Caco-2 (cell line): Measurements from ENCODE around the gene NEDD8. TPM values are rescaled to one million over a fixed set of nuclear protein-coding genes. Genes with fewer than 3 reads are reported as not detected.

Experiments used
- total RNA-seq: library from RNA; stranded (reverse); gene quantifications from 2 replicates; pipeline ENCODE4 v1.2.3, GENCODE V29; 2022

Gene NEDD8
- total RNA-seq, 1 experiment from 2014 or later = 210 TPM

Other genes with a start within 250 kb of the NEDD8 start
- gene DHRS4L2, start 243.4 kb downstream of the NEDD8 start, total RNA-seq = 7.2 and 7.8 TPM in 2 replicates
- 0.88 and 1.00 TPM in 2 replicates for gene CARMIL3, start 180.4 kb downstream of the NEDD8 start, total RNA-seq
- not detected in 2 replicates for gene CPNE6, start 160.8 kb downstream of the NEDD8 start, total RNA-seq
- gene PCK2, start 138.1 kb downstream of the NEDD8 start, total RNA-seq = 132 and 146 TPM in 2 replicates
- 58.1 and 65.9 TPM in 2 replicates for gene DCAF11, start 117.6 kb downstream of the NEDD8 start, total RNA-seq
- gene NRL, start 117.4 kb downstream of the NEDD8 start, total RNA-seq = 2.1 and 2.3 TPM in 2 replicates
- gene FITM1, start 101.7 kb downstream of the NEDD8 start, total RNA-seq = 0.39 and 0.44 TPM in 2 replicates
- 130 and 141 TPM in 2 replicates for gene PSME1, start 96.2 kb downstream of the NEDD8 start, total RNA-seq
- 31.1 and 32.4 TPM in 2 replicates for gene EMC9, start 90.8 kb downstream of the NEDD8 start, total RNA-seq
- 142 and 145 TPM in 2 replicates for gene PSME2, start 85.8 kb downstream of the NEDD8 start, total RNA-seq
- 72.2 and 77.6 TPM in 2 replicates for gene RNF31, start 84.9 kb downstream of the NEDD8 start, total RNA-seq
- 54.1 and 55.4 TPM in 2 replicates for gene IRF9, start 71.1 kb downstream of the NEDD8 start, total RNA-seq
- gene REC8, start 60.3 kb downstream of the NEDD8 start, total RNA-seq = 8.4 and 10.6 TPM in 2 replicates
- gene IPO4, start 43.6 kb downstream of the NEDD8 start, total RNA-seq = 85.4 and 95.8 TPM in 2 replicates
- gene TM9SF1, start 36.9 kb downstream of the NEDD8 start, total RNA-seq = 41.9 and 47.1 TPM in 2 replicates
- not detected in 2 replicates for gene TSSK4, start 26.7 kb downstream of the NEDD8 start, total RNA-seq
- gene CHMP4A, start 18.9 kb downstream of the NEDD8 start, total RNA-seq = 57.7 and 58.7 TPM in 2 replicates
- 19.6 and 20.5 TPM in 2 replicates for gene MDP1, start 16.3 kb downstream of the NEDD8 start, total RNA-seq
- gene GMPR2, start 562 bp upstream of the NEDD8 start, total RNA-seq = 76.9 and 80.1 TPM in 2 replicates
- gene TINF2, start 10.3 kb upstream of the NEDD8 start, total RNA-seq = 33.4 and 34.4 TPM in 2 replicates
- 5.9 and 6.1 TPM in 2 replicates for gene TGM1, start 30.8 kb upstream of the NEDD8 start, total RNA-seq
- 27.1 and 30.4 TPM in 2 replicates for gene RABGGTA, start 39.2 kb upstream of the NEDD8 start, total RNA-seq
- gene DHRS1, start 67.4 kb upstream of the NEDD8 start, total RNA-seq = 15.6 and 18.1 TPM in 2 replicates
- gene NOP9, start 67.5 kb upstream of the NEDD8 start, total RNA-seq = 35.1 and 38.3 TPM in 2 replicates
- 3.5 and 7.2 TPM in 2 replicates for gene CIDEB, start 75.6 kb upstream of the NEDD8 start, total RNA-seq
- gene LTB4R2, start 77.8 kb upstream of the NEDD8 start, total RNA-seq = 10.3 and 12.3 TPM in 2 replicates
- 7.3 and 7.8 TPM in 2 replicates for gene LTB4R, start 79.1 kb upstream of the NEDD8 start, total RNA-seq
- 0.57 and 0.60 TPM in 2 replicates for gene ADCY4, start 102.7 kb upstream of the NEDD8 start, total RNA-seq
- gene RIPK3, start 107.6 kb upstream of the NEDD8 start, total RNA-seq = 1.5 TPM in 2 replicates
- gene NFATC4, start 135.8 kb upstream of the NEDD8 start, total RNA-seq = 0.84 and 0.88 TPM in 2 replicates
- 5.9 and 6.1 TPM in 2 replicates for gene NYNRIN, start 166.6 kb upstream of the NEDD8 start, total RNA-seq
- gene CBLN3, start 197.3 kb upstream of the NEDD8 start, total RNA-seq = 1.1 and 1.4 TPM in 2 replicates
- 50.0 and 50.5 TPM in 2 replicates for gene KHNYN, start 197.6 kb upstream of the NEDD8 start, total RNA-seq
- gene SDR39U1, start 210.4 kb upstream of the NEDD8 start, total RNA-seq = 44.1 and 45.8 TPM in 2 replicates